ENCODE results near the gene FAM89A.

DNA sequence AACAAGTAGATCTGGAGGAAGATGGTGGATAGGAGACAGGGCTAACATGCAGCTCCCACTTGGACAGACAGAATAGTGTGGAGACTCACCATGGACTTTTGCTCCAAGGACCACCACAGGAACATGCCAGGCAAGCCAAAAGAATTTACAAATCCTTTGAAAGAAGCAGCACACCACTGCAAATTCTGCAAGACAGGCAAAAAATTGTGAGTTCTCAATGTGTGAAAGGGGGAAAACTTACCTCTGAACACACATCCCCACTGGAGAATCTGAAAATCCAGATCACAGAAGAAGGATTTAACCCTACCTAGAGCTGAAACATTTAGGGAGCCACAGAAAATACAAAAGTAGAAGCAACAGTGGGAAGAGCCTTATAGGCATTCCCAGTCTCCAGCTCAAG is 38.2 kb downstream of the FAM89A start:
- TF ChIP-seq, protein P1, sequence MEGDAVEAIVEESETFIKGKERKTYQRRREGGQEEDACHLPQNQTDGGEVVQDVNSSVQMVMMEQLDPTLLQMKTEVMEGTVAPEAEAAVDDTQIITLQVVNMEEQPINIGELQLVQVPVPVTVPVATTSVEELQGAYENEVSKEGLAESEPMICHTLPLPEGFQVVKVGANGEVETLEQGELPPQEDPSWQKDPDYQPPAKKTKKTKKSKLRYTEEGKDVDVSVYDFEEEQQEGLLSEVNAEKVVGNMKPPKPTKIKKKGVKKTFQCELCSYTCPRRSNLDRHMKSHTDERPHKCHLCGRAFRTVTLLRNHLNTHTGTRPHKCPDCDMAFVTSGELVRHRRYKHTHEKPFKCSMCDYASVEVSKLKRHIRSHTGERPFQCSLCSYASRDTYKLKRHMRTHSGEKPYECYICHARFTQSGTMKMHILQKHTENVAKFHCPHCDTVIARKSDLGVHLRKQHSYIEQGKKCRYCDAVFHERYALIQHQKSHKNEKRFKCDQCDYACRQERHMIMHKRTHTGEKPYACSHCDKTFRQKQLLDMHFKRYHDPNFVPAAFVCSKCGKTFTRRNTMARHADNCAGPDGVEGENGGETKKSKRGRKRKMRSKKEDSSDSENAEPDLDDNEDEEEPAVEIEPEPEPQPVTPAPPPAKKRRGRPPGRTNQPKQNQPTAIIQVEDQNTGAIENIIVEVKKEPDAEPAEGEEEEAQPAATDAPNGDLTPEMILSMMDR (IDR thresholded peaks at IDR 0.05): no peak
- TF ChIP-seq POLR2A (IDR thresholded peaks at IDR 0.05): no peak
